Esophagus squamous epithelium (tissue), 5 donors: ENCODE measurements around the gene GLB1L2. TPM values are rescaled to one million over a fixed set of nuclear protein-coding genes. Genes with fewer than 3 reads are reported as not detected.

Experiments used
- DNase-seq: peaks from one replicate; lab custom pipeline; 2025; lab: John Stamatoyannopoulos, UW
- H3K27ac ChIP-seq, 4 donors: fragments of 200-600 bp; sonication (generic); one replicate each; pipeline ENCODE4 v1.5.1; 2016 to 2019; ENCODE audit warnings: mild to moderate bottlenecking in 1 of 4
- H3K27me3 ChIP-seq, 4 donors: fragments of 200-600 bp; sonication (generic); 1 replicate in 3 of 4; 2 replicates in 1 of 4; pipeline versions ENCODE4 v1.5.1 to v1.6.0; 2017 to 2021; ENCODE audit warnings: antibody characterized with exemption in 1 of 4
- H3K36me3 ChIP-seq, 3 donors: fragments of 200-600 bp; sonication (generic); one replicate each; pipeline ENCODE4 v1.5.1; 2016 to 2019
- H3K4me1 ChIP-seq, 3 donors: fragments of 200-600 bp; sonication (generic); one replicate each; pipeline ENCODE4 v1.5.1; 2017 to 2019
- H3K4me3 ChIP-seq, 4 donors: fragments of 200-600 bp; sonication (generic); 1 replicate in 3 of 4; 2 replicates in 1 of 4; pipeline ENCODE4 v1.5.1; 2016 to 2019; ENCODE audit warnings: mild to moderate bottlenecking in 2 of 4, moderate library complexity in 1 of 4
- H3K9me3 ChIP-seq, 3 donors: fragments of 200-600 bp; sonication (generic); one replicate each; pipeline ENCODE4 v1.5.1; 2016 to 2019
- CTCF ChIP-seq, 6 experiments: fragments of 450-650 bp in 4 of 6; fragments of 200-600 bp in 2 of 6; sonication (generic) in 2 of 6; IDR thresholded peaks; one replicate each; pipeline ENCODE4 v1.5.1; 2016 to 2019; ENCODE audit warnings: antibody characterized with exemption in 6 of 6, mild to moderate bottlenecking in 4 of 6, moderate library complexity in 4 of 6
- POLR2A ChIP-seq, 4 donors: fragments of 450-650 bp; IDR thresholded peaks; one replicate each; pipeline ENCODE4 v1.6.1; 2017; ENCODE audit warnings: antibody characterized with exemption in 4 of 4, mild to moderate bottlenecking in 4 of 4, moderate library complexity in 3 of 4
- WGBS, 2 donors: methylation state at CpG; one replicate each; pipeline ENCODE4 v1.1.5; 2018; 5-methylcytosine and 5-hydroxymethylcytosine counted together
- intact Hi-C: fragments of 100-400 bp; cut with DNase I; formaldehyde crosslinking; loops from one replicate; pipeline ENCODE4 v1.15.0; 2022
- total RNA-seq, 4 donors: library from RNA; depleted of rRNA; stranded (reverse); fragments of >200 nt; gene quantifications; one replicate each; pipeline ENCODE4 v1.1.0, GENCODE V29; 2016
- donor health status: DM: yes; HTN: yes; CAD: no.

Gene GLB1L2
- total RNA-seq, 4 donors from 2014 or later, result 2.8 to 7.8 (median 3.7) TPM

GRCh38 chr11:134369656-134370525 lies 38.1 kb downstream of the GLB1L2 start:
- H3K27me3 ChIP-seq, result no peaks in the 10 kb centered on the region
- DNase-seq, result no peak
- TF ChIP-seq POLR2A (IDR thresholded peaks at IDR 0.05), result no peak
- TF ChIP-seq CTCF (IDR thresholded peaks at IDR 0.05), result no peak
- no peak overlapping the region for H3K4me3 ChIP-seq
- no peak overlapping the region for H3K27ac ChIP-seq
- 74 to 92% methylated on average over 13 to 16 of the region's 30 CpGs for WGBS, 2 donors
- H3K4me1 ChIP-seq, result no peaks in the 10 kb centered on the region
- H3K36me3 ChIP-seq, result peaks cover 0 to 11% (median 0%) of the 10 kb centered on the region in 3 donors
- no peaks in the 10 kb centered on the region for H3K9me3 ChIP-seq
- intact Hi-C loops, result no loop called here

- Histone ChIP-seq H3K27me3 (no peaks in the 10 kb centered on the region), H3K27ac (no peak overlapping the region), H3K4me3 (no peak overlapping the region), H3K36me3 (peaks cover 0 to 11% (median 0%) of the 10 kb centered on the region in 3 donors), H3K9me3 (no peaks in the 10 kb centered on the region), H3K4me1 (no peaks in the 10 kb centered on the region)
- intact Hi-C loops, result no loop called here
- 80 to 90% methylated on average over 8 to 17 of the region's 19 CpGs for WGBS, 2 donors
- no peak for TF ChIP-seq POLR2A (IDR thresholded peaks at IDR 0.05)
- TF ChIP-seq CTCF (IDR thresholded peaks at IDR 0.05), result no peak
- DNase-seq, result no peak
These were observed 39.0 kb downstream of the GLB1L2 start for GRCh38 chr11:134370526-134371435.

GRCh38 chr11:134371436-134372185 lies 39.8 kb downstream of the GLB1L2 start:
- H3K27me3 ChIP-seq, result no peaks in the 10 kb centered on the region

GRCh38 chr11:134372536-134372935 lies 40.7 kb downstream of the GLB1L2 start:
- H3K36me3 ChIP-seq, result peaks cover 0 to 11% (median 0%) of the 10 kb centered on the region in 3 donors
- no peak for TF ChIP-seq CTCF (IDR thresholded peaks at IDR 0.05)
- TF ChIP-seq POLR2A (IDR thresholded peaks at IDR 0.05), result no peak
- WGBS, 2 donors, result 69 to 88% methylated on average over 10 of the region's 10 CpGs
- no peaks in the 10 kb centered on the region for H3K9me3 ChIP-seq
- no peaks in the 10 kb centered on the region for H3K27me3 ChIP-seq
- H3K27ac ChIP-seq, result no peak overlapping the region
- H3K4me1 ChIP-seq, result no peaks in the 10 kb centered on the region
- DNase-seq, result no peak
- intact Hi-C loops, result no loop called here
- H3K4me3 ChIP-seq, result no peak overlapping the region

More at GRCh38 chr11:134371436-134372185, 39.8 kb downstream of the GLB1L2 start:
- TF ChIP-seq POLR2A (IDR thresholded peaks at IDR 0.05) (no peak), CTCF (IDR thresholded peaks at IDR 0.05) (no peak)
- Histone ChIP-seq H3K27ac (no peak overlapping the region), H3K4me1 (no peaks in the 10 kb centered on the region), H3K36me3 (peaks cover 0 to 11% (median 0%) of the 10 kb centered on the region in 3 donors), H3K9me3 (no peaks in the 10 kb centered on the region), H3K4me3 (no peak overlapping the region)
- DNase-seq, result no peak
- intact Hi-C loops, result no loop called here
- 84 to 88% methylated on average over 9 to 15 of the region's 22 CpGs for WGBS, 2 donors
